Cerebellar nuclear complex (tissue), 1 donor: ENCODE data around the gene HLA-DRA.

Experiments used
- DNase-seq, 2 experiments: peaks; one replicate each; lab custom pipeline; 2025; lab: John Stamatoyannopoulos, UW

HLA-DRA gene

GRCh38 chr6:32475392-32476206, 35.9 kb downstream of the HLA-DRA start:
- DNase-seq = no peak

DNA sequence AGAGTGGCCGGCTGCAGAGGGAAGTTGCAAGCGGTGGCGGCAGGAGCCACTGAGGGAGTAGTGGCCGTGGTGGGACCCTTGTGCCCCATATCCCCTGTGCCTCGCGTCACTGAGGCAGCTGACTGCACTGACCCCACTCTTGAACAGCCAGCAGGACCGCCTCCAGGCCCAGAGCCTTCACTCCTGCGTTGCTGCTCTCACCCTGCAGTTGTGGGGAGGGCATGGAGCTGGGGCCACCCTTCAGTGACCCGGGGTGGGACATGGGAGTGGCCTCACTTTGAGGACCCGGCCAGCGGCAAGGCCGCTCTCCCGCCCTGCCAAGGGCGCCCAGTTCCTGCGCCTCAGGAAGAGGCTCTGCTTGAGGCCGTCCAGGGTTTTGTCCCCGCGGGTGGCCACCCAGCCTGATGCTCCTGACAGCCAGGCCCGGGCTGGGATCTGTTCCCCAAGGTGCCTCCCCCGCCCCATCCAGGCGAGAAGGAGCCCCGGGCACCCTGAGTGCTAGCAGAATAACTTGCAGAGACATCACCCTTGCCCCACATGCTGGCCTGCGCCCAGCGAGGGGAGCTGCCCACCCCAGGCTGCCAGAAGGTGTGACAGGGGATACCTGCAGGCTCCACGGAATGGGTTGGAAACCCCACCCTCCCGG, 44.4 kb downstream of the HLA-DRA start:
- no peak for DNase-seq

DNA sequence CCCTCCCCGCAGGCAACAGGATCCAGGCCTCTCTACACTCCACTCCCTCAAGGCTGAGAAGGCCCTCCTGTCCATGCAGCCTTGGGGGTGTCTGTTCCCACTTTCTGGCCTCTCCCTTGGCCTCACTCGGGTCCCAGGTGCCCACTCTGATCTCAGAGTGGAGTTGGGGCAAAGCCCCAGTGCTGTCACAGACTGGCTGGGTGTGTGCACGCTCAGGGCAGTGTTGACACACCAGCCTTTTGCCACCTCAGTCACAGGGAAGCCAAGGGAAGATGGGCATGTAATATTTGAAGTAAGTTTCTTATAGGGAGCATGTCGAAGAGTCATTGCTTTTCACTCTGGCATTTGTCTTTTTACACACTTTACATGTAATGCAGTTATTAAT, 44.9 kb downstream of the HLA-DRA start:
- no peak for DNase-seq

DNA sequence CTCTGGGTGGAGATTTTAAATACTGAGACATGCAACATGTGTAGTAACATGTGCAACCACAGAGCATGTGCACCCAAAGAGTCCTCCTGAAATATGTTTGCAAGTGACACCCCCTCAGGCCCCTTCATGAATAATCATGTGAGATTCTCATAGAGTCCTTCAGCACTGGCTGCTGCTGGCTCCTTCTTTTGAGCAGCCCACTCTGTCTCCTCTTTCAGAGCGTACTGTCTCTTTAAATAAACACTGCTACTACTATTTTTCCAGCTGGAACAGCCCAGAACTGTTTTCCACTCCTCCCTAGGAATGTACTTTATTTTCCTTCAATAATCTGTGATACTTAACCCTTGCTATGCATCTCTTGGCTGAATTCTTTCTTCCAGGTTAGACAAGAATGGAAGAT, 48.4 kb downstream of the HLA-DRA start:
- no peak for DNase-seq

DNA sequence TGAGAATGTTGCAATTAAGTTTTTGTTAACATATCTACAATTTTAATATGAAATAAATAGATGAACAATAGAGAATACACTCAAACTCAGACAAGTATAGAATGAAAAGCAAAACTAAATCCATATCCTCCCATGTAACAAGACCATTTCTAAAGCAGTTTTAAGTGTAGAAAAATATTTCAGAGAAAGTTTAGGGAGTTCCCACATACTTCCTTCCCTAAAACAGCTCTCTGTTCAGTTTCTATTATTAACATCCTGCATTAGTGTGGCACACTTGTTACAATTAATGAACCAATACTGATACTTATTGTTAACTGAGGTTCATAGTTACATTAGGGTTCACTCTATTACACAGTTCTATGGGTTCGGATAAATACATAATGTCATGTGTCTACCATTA, 52.0 kb downstream of the HLA-DRA start:
- DNase-seq = no peak

DNA sequence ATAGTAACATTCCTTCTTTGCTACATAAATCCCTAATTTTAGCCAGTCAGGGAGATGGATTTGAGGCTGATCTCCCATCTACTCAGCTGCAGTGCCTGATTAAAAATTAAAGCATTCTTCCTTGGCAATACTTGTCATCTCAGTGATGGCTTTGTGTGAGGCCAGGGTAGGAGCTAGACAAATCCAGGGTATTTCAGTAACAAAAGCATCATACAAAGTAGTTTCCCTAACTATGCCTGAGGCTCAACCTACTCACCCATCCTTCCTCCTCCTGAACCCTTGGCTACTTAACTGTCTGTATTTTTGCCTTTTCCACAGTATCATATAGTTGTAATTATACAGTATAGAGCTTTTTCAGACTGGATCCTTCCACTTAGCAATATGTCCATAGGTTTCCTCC, 52.7 kb downstream of the HLA-DRA start:
- no peak for DNase-seq
